SK-N-SH (cell line): Measurements from ENCODE around the gene ZNF664.

Source experiments
- CHD2 ChIP-seq: fragments of 150-350 bp; IDR thresholded peaks from 2 replicates; pipeline ENCODE4 v1.6.1; 2018; ENCODE audit warnings: low read length; ENCODE audit not compliant: partially characterized antibody
- ELF1 ChIP-seq: IDR thresholded peaks from 2 replicates; pipeline ENCODE4 v1.4.0; 2012
- EZH2phosphoT487 ChIP-seq: fragments of 200-600 bp; sonication (generic); IDR thresholded peaks from 2 replicates; pipeline ENCODE4 v1.6.1; 2017; ENCODE audit warnings: low read depth, mixed run types, mild to moderate bottlenecking, antibody characterized with exemption, moderate library complexity, borderline replicate concordance
- NRF1 ChIP-seq: IDR thresholded peaks from 2 replicates; pipeline ENCODE4 v1.6.1; 2012; ENCODE audit warnings: low read depth, mild to moderate bottlenecking, low read length
- RCOR1 ChIP-seq: fragments of 150-350 bp; IDR thresholded peaks from 2 replicates; pipeline ENCODE4 v1.6.1; 2017; ENCODE audit warnings: antibody characterized with exemption, low read length
- TAF1 ChIP-seq: IDR thresholded peaks from 2 replicates; pipeline ENCODE4 v1.6.1; 2012; ENCODE audit warnings: low read depth, mild to moderate bottlenecking, low read length, moderate library complexity, borderline replicate concordance
- TF ChIP-seq, protein P1 (sequence below): IDR thresholded peaks from 2 replicates; pipeline ENCODE4 v1.6.1; 2012; ENCODE audit warnings: mild to moderate bottlenecking, low read depth, low read length, moderate library complexity
- TF ChIP-seq, protein P2 (sequence below): fragments of 200-600 bp; sonication (generic); IDR thresholded peaks from 2 replicates; pipeline ENCODE4 v1.6.1; 2017; ENCODE audit warnings: antibody characterized with exemption, mild to moderate bottlenecking, moderate library complexity

DNA sequence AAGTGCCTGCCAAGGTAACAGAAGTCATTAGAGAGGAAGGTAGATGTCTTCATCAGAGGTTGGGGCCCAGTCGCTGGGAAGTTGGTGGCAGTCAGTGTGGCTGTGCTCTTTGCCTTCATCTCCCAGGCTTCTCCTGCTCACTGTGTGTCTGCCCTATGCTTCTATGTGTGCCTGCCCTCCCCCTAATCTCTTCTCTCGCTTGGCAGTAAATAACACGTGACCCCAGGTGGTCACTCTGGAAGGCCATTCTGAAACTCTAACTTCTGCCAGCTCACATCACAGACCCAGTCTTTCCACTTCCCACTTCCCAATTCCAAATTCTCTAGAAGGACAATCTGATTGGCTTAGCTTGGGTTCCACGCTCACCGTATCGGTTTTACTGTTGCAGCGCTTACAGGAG lies 9.3 kb downstream of the ZNF664 start:
- TF ChIP-seq CHD2 (no peak), NRF1 (no peak), ELF1 (no peak), RCOR1 (no peak), EZH2phosphoT487 (no peak), TAF1 (no peak)
- TF ChIP-seq, protein P1, sequence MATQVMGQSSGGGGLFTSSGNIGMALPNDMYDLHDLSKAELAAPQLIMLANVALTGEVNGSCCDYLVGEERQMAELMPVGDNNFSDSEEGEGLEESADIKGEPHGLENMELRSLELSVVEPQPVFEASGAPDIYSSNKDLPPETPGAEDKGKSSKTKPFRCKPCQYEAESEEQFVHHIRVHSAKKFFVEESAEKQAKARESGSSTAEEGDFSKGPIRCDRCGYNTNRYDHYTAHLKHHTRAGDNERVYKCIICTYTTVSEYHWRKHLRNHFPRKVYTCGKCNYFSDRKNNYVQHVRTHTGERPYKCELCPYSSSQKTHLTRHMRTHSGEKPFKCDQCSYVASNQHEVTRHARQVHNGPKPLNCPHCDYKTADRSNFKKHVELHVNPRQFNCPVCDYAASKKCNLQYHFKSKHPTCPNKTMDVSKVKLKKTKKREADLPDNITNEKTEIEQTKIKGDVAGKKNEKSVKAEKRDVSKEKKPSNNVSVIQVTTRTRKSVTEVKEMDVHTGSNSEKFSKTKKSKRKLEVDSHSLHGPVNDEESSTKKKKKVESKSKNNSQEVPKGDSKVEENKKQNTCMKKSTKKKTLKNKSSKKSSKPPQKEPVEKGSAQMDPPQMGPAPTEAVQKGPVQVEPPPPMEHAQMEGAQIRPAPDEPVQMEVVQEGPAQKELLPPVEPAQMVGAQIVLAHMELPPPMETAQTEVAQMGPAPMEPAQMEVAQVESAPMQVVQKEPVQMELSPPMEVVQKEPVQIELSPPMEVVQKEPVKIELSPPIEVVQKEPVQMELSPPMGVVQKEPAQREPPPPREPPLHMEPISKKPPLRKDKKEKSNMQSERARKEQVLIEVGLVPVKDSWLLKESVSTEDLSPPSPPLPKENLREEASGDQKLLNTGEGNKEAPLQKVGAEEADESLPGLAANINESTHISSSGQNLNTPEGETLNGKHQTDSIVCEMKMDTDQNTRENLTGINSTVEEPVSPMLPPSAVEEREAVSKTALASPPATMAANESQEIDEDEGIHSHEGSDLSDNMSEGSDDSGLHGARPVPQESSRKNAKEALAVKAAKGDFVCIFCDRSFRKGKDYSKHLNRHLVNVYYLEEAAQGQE: no peak
- TF ChIP-seq, protein P2, sequence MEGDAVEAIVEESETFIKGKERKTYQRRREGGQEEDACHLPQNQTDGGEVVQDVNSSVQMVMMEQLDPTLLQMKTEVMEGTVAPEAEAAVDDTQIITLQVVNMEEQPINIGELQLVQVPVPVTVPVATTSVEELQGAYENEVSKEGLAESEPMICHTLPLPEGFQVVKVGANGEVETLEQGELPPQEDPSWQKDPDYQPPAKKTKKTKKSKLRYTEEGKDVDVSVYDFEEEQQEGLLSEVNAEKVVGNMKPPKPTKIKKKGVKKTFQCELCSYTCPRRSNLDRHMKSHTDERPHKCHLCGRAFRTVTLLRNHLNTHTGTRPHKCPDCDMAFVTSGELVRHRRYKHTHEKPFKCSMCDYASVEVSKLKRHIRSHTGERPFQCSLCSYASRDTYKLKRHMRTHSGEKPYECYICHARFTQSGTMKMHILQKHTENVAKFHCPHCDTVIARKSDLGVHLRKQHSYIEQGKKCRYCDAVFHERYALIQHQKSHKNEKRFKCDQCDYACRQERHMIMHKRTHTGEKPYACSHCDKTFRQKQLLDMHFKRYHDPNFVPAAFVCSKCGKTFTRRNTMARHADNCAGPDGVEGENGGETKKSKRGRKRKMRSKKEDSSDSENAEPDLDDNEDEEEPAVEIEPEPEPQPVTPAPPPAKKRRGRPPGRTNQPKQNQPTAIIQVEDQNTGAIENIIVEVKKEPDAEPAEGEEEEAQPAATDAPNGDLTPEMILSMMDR: no peak
